NCI-H748 treated with DMSO at 0.1 percent for 48 hours (cell line): ENCODE data around the gene RTN4R.

Source experiments
- DNase-seq: peaks from one replicate; lab custom pipeline; 2025; lab: John Stamatoyannopoulos, UW

The RTN4R gene

GRCh38 chr22:20199413-20199842 is 68.7 kb downstream of the RTN4R start:
- DNase-seq, result no peak

DNA sequence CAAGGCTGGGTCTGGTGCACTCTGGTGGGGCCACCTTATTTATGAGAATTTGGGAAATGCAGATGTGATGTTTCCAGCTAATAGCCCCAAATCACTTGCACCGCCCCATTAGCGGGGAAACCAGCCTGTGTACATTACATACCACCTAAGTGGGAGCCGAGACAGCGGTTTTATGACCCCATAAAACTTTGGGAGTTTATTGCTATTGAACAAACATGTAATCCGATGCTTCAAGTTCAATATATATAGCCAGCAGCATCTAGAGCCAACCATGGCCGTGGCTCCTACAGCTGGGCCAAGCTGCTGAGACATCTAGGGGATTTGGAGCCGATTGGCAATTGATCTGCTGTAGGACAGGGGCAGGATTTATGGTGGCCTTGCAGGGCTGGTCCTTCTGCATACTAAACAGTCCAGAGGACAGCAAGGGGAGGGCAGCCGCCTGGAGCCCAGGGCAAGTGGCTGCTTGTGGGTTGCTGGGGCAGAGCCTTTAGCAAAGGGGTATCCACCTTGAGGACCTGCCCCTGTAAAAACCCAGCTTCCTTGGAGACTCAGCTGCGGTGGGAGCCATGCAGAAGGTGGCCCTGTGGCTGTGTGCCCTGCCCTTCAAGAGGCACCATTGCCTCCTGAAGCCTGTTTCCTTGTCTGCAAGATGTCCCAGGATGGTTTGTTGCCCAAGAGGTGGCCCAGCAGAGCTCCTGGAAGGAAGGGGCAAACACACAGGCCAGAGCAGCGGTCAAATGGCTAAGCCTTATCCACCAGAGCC is 69.4 kb downstream of the RTN4R start:
- DNase-seq, result no peak

- no peak for DNase-seq
These were observed 70.6 kb downstream of the RTN4R start for GRCh38 chr22:20197407-20198030.

GRCh38 chr22:20196094-20196842 is 71.8 kb downstream of the RTN4R start:
- DNase-seq, result no peak

DNA sequence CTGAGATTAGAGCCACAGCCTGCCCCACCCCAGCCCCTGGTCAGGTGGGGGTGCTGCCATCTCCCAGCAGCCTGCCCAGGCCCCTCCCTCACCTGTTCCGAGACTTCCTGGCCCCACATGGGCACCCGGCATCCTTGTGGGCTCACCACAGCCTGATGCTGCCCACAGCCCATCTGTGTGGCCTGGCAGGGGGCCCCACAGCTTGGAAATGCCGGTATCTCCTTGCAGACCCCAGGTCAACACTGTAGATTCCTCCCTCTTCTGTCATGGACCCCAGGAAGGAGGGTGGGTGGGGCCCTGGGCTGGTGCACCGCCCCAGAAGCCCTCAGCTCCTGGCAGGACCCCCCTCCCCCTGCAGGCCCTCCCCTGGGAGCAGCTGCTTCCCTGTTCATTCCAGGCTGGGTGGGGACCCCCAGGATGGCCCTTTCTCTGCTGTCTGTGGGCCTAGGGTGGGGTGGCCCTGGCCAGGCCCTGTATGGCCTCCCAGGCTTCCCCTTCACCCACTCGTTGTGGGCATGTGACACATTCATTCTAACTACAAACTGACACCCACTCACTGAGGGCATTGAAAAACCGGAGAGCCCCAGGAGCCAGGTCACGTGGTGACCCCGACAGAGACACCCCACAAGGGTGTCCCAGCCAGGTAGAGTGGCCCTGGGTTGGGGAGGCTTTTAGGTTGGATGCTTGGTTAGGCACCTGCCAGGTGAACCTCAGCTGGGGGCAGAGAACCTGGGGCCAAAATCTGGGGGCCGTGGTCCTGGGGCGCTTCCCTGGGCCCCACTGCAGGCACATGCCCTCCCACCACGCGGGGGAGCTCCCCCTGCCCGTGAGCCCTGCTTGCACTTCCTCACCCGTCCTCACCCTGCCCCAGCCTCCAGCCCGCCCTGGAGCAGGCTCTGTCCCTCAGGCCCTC is 73.2 kb downstream of the RTN4R start:
- DNase-seq, result no peak

DNA sequence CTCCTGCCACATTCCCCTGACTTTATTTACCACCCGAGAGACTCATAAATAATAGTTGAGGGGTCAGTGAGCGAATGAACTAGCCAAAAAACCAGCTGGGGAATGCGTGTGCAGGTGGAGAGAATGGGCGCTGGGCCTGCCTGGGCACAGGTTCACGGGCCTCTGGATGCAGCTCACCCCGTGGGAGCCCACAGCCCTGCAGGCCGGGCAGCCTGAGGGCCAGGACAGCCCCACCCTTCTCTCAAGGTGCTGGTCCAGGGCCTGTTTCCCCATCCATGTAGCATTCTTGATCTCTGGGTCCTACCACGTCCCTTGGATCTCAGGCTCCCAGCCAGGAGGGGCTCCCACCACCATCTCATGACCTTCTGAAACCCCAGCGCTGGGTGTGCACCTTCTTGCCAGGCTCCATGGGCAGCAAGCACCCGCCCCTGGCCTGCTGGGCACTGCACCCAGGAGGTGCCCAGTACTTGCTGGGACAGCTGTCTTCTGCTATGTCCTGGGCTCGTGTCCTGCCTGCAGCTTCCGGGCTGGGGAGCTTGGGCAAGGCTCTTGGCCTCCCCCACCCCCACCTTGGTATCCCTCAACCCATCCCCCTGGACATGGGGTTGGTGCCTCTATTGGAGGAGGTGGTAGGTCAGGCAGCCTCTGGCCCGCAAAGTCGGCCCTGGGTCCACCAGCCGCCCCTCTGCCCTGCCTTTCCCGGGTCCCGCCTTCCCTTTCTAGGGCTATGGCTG is 74.2 kb downstream of the RTN4R start:
- no peak for DNase-seq

- no peak for DNase-seq
These were observed 75.0 kb downstream of the RTN4R start for GRCh38 chr22:20192972-20193760.

- DNase-seq, result no peak
These were observed 75.7 kb downstream of the RTN4R start for GRCh38 chr22:20192293-20192971.

DNA sequence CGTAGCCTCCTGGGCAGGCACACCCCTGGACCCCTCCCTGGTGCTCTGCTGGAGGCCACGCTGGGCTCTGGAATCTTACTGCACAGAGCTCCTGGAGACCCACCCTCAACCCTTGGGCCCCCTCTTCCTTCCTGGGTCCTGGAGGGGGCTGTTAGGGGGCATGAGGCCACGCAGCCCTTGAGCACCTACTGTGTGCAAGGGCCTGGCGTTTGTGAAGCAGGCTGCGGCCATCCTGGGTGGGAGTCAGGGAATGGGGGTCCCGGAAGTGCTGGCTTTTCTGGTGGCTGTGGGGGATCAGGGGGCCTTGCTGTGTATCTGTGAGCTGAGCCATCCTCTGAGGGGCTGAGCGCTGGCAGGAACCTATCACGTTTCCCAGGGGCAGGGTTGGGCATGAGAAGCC is 76.3 kb downstream of the RTN4R start:
- no peak for DNase-seq
